ENCODE results near the gene LRIG1.

GRCh38 chr3:66500576-66501482 is at the start of gene LRIG1:
- TF ChIP-seq, protein P1, sequence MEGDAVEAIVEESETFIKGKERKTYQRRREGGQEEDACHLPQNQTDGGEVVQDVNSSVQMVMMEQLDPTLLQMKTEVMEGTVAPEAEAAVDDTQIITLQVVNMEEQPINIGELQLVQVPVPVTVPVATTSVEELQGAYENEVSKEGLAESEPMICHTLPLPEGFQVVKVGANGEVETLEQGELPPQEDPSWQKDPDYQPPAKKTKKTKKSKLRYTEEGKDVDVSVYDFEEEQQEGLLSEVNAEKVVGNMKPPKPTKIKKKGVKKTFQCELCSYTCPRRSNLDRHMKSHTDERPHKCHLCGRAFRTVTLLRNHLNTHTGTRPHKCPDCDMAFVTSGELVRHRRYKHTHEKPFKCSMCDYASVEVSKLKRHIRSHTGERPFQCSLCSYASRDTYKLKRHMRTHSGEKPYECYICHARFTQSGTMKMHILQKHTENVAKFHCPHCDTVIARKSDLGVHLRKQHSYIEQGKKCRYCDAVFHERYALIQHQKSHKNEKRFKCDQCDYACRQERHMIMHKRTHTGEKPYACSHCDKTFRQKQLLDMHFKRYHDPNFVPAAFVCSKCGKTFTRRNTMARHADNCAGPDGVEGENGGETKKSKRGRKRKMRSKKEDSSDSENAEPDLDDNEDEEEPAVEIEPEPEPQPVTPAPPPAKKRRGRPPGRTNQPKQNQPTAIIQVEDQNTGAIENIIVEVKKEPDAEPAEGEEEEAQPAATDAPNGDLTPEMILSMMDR (IDR thresholded peaks at IDR 0.05; ENCODE audit: borderline replicate concordance, extremely low read depth, low read length, poor library complexity, severe bottlenecking): no peak
- peak; percentile 58 for TF ChIP-seq EZH2 (IDR thresholded peaks at IDR 0.05; ENCODE audit: borderline replicate concordance, low read depth, low read length, severe bottlenecking)
